Fibroblast of pulmonary artery (primary cell): ENCODE data around the gene MGAT4A.

Source experiments
- DNase-seq: peaks from one replicate; pipeline ENCODE4 v3.0.0-alpha.2; 2010; ENCODE audit warnings: low read depth
- H3K4me3 ChIP-seq: replicated peaks from 2 replicates; pipeline ENCODE4 v1.5.1; 2011; ENCODE audit warnings: low read depth, mild to moderate bottlenecking, control low read depth, low read length, moderate library complexity
- TF ChIP-seq, protein P1 (sequence below): IDR thresholded peaks from 2 replicates; pipeline ENCODE4 v1.5.1; 2011; ENCODE audit warnings: mild to moderate bottlenecking, control low read depth, low read length, inconsistent platforms; ENCODE audit errors: missing control alignments

MGAT4A gene

DNA sequence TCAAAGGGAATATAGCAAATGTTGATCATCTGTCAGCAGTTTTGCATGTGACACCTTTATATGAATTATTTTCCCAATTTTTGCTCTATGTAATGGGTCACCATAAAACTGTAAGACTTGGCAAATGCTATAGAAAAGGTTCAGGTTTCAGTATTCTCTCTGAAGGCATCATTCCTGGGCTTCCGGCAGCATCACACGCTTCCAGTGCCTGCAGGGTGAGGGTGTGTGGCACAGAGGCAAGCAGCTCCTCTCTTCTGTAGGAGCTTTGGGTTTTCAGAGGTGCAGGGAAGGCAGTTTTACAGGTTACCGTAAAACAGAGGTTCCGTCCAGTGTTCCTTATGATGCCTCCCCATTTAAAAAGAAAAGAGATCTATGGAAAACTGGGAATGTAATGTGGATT is 141.4 kb downstream of the MGAT4A start:
- DNase-seq = no peak
- no peak overlapping the region for H3K4me3 ChIP-seq
- TF ChIP-seq, protein P1, sequence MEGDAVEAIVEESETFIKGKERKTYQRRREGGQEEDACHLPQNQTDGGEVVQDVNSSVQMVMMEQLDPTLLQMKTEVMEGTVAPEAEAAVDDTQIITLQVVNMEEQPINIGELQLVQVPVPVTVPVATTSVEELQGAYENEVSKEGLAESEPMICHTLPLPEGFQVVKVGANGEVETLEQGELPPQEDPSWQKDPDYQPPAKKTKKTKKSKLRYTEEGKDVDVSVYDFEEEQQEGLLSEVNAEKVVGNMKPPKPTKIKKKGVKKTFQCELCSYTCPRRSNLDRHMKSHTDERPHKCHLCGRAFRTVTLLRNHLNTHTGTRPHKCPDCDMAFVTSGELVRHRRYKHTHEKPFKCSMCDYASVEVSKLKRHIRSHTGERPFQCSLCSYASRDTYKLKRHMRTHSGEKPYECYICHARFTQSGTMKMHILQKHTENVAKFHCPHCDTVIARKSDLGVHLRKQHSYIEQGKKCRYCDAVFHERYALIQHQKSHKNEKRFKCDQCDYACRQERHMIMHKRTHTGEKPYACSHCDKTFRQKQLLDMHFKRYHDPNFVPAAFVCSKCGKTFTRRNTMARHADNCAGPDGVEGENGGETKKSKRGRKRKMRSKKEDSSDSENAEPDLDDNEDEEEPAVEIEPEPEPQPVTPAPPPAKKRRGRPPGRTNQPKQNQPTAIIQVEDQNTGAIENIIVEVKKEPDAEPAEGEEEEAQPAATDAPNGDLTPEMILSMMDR = no peak

DNA sequence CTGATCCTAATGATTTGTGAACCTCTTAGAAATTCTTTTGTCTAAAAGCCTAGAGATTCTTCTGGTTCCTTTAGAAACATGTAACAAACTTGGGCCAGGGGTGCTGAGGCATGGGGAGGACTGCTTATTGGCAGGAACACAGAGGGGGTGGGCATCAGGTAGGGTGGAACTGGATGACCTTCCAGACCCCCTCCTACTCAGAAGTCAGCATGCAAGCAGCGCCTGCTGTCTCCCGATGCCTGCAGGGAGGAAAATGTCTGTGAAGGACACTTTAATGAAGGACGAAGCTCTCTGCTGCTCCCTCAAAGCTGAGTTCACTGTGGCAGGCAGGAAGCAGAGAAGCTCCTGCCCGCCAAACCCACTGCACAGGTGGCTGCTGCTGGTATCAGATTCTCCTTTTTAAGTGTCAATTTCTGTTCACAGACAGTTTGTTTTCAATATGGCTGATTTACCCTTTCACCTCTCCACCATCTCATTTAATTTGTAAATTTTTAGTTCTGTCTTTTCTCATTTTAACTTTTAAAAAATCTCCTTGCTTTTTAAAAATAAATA is 142.0 kb downstream of the MGAT4A start:
- TF ChIP-seq, protein P1 = no peak
- H3K4me3 ChIP-seq = no peak overlapping the region
- DNase-seq = no peak

DNA sequence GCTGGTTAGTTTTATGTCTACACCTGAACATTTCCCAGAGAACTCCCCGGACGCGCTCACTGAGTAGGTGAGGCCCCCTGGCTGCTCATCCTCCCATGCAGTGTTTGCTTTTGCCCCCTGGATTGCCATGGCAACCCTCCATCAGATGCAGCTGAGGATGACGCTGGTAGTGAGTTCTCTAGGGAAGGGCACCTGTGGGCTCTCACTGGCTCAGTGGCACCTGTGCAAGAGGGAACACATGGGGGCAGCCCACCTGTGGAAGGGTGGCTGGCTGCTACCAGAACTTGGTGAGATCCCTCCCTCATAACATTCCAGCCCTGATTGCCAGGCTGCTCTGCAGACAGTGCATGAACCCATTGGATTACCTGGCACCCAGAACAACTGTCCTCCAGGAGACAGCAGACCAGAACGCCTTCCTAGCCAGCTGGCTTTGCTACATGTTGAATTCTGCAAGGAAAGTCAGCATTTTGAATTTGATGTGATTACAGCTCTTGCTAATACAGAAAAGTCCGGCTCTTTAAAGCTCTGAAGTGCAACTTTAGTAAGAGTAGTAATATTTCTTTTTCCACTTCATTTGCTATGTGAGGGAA is 144.3 kb downstream of the MGAT4A start:
- TF ChIP-seq, protein P1 = no peak
- DNase-seq = no peak
- H3K4me3 ChIP-seq = no peak overlapping the region

DNA sequence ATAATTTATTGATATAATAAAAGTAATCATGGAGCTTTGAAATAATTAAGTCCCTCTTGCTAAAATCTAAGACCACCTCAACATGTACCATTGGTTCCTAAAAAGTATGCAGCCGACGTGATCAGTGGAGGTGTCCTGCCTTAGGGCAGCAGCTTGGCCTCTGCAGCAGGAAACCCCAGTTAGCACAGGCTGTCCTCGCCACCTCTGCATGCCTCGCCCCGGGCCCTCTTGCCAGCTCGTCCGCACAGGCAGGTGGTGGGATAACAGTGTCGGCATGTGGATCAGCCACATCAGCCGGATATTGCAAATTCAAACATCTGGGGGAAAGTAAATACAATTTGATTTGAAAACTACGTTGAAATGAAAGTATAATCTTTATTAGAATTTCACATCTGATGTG is 145.5 kb downstream of the MGAT4A start:
- no peak overlapping the region for H3K4me3 ChIP-seq
- no peak for DNase-seq
- TF ChIP-seq, protein P1 = no peak

DNA sequence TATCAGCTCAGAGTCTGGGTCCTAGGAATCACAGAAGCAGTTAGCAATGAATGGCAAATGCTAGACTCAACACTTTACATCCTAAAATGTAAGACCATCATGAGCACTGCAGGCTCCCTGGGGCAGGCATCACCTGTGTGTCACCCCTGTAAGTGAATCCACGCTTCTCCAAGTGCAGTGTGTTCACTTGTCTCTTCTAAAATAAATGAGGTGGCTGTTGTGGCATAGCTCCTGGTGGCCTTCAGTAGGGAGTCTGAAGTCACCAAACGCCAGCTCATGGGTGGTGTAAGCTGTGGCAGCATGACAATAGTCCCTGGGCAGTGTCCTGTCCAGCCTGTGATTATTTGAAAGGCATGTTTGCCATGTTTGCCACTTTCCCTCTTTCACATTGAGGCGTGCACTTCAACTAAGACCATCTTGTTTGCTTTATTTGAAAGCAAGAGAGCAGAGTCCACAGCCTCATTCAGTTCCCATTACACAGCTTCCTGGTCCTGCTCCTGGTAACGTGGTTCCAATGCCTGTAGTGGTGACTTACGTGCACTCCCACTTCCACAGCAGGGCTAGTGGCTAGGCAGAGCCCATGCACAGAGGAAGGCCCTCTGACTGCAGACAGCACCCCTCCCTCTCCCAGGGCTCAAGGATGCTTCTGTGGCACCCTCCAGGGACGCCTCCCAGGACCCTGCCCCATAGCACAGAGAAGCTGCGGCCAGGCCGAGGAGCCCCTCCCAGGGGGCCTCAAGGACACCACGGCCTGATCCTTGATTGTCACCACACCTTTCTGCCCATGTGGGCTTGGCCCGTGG is 146.9 kb downstream of the MGAT4A start:
- TF ChIP-seq, protein P1 = no peak
- no peak for DNase-seq

DNA sequence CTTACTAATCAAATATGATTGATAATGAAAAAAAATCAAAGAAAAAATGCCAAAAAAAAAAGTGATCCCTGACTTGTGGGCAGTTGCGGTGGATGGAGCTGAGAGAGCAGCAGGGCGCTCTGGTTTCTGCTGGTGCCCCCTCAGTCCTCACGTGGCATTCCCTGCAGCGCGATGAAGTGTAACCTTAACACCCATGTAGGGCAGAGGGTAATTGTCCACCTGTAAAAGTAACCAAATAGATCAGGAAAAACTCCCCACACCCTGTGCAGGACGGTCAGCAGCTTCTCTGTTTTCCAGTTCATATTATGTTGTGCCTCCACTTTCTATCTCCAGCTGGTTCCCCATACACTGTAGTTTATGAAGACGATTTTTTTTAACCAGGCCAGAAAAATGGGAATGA is 147.7 kb downstream of the MGAT4A start:
- no peak for DNase-seq
- H3K4me3 ChIP-seq = no peak overlapping the region
- TF ChIP-seq, protein P1 = no peak

More for the DNA sequence above, 146.9 kb downstream of the MGAT4A start:
- no peak overlapping the region for H3K4me3 ChIP-seq
